Fibroblast of skin of right biceps (primary cell): Measurements from ENCODE around the gene CGN.
"Not testable (repeated sequence)": the region's sequence is repeated elsewhere in the genome, so short reads cannot be mapped to it uniquely, and the experiment has no call there.

ENCODE experiments used
- DNase-seq: peaks from one replicate; pipeline ENCODE4 v3.0.0-alpha.2; 2013

CGN gene

DNA sequence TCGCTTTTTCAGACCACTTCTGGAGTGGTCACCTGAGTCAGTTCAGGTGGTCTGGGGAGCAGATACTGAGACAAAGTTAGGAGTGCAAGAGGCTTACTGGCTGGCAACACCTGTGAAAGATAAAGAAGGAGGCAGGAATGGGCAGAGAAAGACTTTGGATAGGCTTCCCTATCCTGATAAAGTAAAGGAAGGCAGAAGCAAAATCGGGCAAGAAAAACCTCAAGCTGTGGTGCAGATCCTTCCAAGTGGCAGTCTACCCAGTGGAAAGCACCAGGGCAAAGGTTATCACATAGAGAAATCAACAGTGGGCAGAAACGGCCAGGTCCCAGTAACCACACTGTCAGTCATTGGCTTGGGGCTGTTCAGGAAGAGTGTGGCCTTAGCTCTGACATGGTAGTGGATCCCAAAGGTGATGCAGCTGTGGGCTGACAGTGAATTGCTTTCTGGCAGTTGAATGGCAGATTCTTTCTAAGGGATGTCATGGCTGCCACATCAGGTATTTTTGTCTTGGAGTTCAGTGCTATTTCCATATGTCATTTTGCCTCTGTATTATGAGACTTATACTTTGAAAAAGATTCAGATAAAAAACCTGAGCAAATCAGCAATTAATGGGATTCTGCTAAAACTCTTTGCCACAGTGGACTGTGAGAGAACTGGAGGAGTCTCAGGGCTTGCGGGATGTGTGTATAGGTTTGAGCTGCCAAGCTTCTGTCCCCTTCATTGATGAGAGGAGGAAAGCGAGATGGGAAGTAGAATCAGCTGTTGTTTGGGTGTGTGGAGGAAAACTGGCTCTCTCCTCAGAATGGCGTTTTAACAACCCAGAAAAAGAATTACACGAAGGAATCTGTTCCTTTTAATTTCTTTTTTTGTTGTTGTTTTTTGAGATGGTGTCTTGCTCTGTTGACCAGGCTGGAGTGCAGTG lies 8.1 kb upstream of the CGN start:
- DNase-seq = no peak

- no peak for DNase-seq
Measured at GRCh38 chr1:151504252-151504651, 6.9 kb upstream of the CGN start.

- no peak for DNase-seq
Measured at GRCh38 chr1:151504759-151505158, 6.4 kb upstream of the CGN start.

GRCh38 chr1:151508833-151509232 lies 2.4 kb upstream of the CGN start:
- DNase-seq = no peak

GRCh38 chr1:151509350-151510019 lies 1.7 kb upstream of the CGN start:
- no peak for DNase-seq

DNA sequence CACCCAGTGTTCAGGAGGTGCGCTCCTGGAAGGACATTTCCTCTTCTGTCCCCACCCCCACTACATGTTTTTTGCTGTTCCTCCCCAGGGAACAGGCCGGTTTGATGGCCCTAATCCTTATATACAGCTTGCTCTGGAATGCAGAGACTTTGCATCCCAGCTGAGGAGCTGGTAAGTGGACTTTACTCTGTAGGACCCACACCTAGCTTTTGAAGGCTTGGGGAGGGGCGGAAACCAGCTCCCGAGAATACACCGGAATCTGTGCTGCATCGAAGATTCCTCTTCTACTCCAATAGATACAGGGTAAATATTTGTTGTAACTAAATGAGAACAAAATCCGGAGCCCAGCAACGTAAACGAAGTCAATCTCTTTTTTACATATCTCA lies 1.2 kb upstream of the CGN start:
- DNase-seq = no peak

DNA sequence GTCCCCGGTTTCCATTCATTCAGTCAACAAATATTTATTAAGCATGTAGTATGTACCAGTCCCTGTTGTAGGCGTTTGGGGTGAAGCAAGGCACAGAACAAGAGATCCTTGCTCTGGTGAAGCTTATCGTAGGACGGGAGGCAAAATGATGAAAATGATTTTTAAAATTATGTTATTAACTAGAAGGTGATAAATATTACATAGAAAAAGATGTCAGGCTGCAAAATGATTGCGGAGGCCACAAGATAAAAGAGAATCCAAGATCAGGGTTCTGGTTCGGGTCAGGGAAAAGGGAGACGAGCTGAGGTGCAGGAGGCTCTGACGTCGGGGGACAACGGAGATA lies 602 bp upstream of the CGN start:
- DNase-seq = no peak

- no peak for DNase-seq
Measured at GRCh38 chr1:151511636-151512215, 539 bp downstream of the CGN start.

- DNase-seq = no peak
Measured at GRCh38 chr1:151512326-151512725, 1.1 kb downstream of the CGN start.

DNA sequence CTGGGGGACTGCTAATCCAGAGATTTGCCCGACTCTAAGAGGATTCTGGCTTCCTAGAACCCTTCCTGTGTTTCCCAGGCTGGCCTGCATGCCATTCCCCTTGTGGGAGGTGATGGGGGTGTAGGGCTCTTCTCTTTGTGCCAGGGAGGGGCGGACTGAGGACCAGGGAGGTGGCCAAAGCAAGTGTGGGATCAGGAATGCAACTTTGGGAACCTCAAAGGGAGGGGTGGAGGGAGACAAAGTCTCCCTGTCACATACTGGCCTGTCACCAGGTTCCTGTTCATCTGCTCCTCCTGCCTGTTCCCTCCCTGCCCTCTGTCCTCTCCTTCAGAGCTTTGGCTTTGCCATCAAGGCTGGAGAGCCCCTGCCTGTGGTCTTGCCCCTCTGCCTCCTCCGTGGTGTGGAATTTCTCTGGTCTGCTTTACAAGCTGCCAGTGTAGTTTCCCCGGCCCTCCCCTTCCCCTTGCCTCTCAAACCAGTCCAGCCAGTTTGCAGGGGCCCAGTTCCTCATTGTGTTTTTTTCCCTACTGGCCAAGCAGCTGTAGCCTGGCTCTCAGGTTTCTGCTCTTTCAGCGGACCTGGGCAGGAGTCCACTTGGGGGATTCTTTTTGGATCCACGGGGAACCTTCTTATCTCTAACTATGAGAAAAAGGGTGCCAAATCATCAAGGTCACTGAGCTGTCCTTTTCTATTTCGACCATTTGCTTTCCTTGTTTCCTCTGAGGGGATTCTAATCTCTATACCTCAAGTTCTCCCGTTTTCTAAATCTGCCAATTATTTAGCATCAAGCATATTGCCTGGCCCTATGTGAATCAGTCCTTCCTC lies 1.8 kb downstream of the CGN start:
- no peak for DNase-seq

GRCh38 chr1:151513626-151514121 lies 2.5 kb downstream of the CGN start:
- DNase-seq = peak; percentile 21

GRCh38 chr1:151514366-151514765 lies 3.2 kb downstream of the CGN start:
- no peak for DNase-seq

DNA sequence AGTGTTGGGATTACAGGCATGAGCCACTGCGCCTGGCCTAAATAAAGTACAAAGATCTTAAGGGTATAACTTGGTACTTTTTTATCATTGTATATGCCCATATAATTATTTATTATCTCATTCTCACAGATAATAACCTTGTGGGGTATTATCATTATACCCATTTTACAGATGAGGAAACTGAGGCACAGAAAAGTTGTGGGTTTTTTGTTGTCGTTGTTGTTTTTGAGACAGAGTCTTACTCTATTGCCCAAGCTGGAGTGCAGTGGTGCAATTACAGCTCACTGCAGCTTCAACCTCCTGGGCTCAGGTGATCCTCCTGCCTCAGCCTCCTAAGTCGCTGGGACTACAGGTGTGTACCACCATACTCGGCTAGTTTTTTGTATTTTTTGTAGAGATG lies 4.1 kb downstream of the CGN start:
- no peak for DNase-seq

GRCh38 chr1:151516031-151516511 lies 4.9 kb downstream of the CGN start:
- DNase-seq = no peak

- no peak for DNase-seq
Measured at GRCh38 chr1:151518431-151518830, 7.2 kb downstream of the CGN start.

GRCh38 chr1:151518936-151519335 lies 7.7 kb downstream of the CGN start:
- no peak for DNase-seq

- DNase-seq = no peak
Measured at GRCh38 chr1:151519667-151520066, 8.5 kb downstream of the CGN start.

DNA sequence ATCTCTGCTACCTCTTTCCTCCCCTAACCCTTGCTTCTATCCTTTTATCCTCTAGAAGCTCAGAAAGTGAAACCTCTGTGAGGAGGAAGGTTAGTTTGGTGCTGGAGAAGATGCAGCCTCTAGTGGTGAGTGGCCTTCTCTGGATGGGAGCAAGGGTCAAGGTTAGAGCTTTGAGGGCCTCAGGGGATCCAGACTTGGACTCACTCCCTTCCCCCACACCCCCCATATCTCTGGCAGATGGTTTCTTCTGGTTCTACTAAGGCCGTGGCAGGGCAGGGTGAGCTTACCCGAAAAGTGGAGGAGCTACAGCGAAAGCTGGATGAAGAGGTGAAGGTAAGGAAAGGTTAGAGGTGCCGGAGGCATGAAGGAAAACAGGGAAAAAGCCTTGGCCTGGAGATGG lies 9.2 kb downstream of the CGN start:
- no peak for DNase-seq

- not testable (repeated sequence) for DNase-seq
Measured at GRCh38 chr1:151522427-151522826, 11.2 kb downstream of the CGN start.

- no peak for DNase-seq
Measured at GRCh38 chr1:151523326-151523725, 12.1 kb downstream of the CGN start.

DNA sequence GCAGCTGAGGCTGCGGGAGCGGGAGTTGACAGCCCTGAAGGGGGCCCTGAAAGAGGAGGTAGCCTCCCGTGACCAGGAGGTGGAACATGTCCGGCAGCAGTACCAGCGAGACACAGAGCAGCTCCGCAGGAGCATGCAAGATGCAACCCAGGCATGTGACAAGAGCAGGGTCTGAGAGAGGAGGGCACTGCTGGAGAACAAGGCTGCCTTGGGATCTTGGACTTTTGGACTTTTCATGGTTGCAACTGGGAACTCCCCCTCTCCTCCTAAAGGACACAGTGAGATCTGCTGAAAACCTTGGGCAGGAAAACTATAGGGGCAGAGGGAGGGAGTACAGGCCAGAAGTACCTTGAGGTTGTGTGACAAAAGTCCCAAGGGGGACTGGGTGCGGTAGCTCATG lies 13.5 kb downstream of the CGN start:
- no peak for DNase-seq

DNA sequence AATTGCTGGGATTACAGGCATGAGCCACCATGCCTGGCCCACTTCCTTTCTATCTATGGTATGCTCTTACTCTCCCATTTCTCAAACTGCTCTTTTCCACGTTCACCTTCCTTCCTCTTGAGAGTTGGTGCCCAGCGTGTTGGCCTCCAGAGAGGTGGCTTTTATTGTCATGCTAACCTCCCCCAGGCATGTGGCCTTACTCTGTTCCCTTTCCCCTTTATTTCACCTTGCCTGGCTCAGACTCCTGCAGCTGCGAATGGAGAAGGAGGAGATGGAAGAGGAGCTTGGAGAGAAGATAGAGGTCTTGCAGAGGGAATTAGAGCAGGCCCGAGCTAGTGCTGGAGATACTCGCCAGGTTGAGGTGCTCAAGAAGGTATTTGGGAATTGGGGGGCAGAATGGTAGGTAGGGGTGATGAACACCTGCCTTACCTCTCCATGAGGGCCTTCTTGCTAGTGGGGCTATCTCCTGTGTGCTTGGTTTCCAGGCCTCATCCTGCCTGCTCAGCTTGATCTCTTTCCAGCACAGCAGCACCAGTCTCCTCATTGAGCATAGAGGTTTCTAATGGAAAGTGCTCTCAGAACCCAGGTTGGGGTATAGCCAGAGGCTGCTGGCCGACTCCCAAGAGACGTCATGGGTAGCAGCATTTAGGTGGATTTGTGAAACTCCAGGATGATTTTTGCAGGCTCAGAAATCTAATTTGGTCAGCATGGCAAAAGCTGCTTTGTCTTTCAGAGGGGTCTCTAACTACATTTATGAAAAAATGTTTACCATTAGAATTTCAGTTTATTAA lies 15.7 kb downstream of the CGN start:
- DNase-seq = no peak
